Gastrocnemius medialis (tissue), 4 donors: Measurements from ENCODE around the gene UGGT2. TPM values are rescaled to one million over a fixed set of nuclear protein-coding genes. Genes with fewer than 3 reads are reported as not detected.
"Not testable (repeated sequence)": the region's sequence is repeated elsewhere in the genome, so short reads cannot be mapped to it uniquely, and the experiment has no call there.

Experiments
- ATAC-seq, 2 donors: fragments of 150-250 bp; one replicate each; pipeline ENCODE4 v1.9.1; 2016
- DNase-seq, 2 donors: peaks; one replicate each; pipeline ENCODE4 v3.0.0-alpha.2; 2019
- H3K27ac ChIP-seq, 4 donors: fragments of 200-600 bp; sonication (generic); 1 replicate in 1 of 4; 2 replicates in 3 of 4; pipeline ENCODE4 v1.5.1; 2016 to 2018; ENCODE audit warnings: mild to moderate bottlenecking in 2 of 4, moderate library complexity in 1 of 4
- H3K27me3 ChIP-seq, 3 donors: fragments of 200-600 bp; sonication (generic) in 2 of 3; 1 replicate in 1 of 3; 2 replicates in 2 of 3; pipeline versions ENCODE4 v1.5.1 to v1.6.0; 2016 to 2019; ENCODE audit warnings: mild to moderate bottlenecking in 1 of 3, moderate library complexity in 1 of 3
- H3K36me3 ChIP-seq, 2 donors: fragments of 200-600 bp; sonication (generic) in 1 of 2; one replicate each; pipeline ENCODE4 v1.5.1; 2017 to 2018
- H3K4me1 ChIP-seq, 2 donors: fragments of 200-600 bp; sonication (generic) in 1 of 2; one replicate each; pipeline ENCODE4 v1.5.1; 2016 to 2017; ENCODE audit warnings: mild to moderate bottlenecking in 2 of 2
- H3K4me3 ChIP-seq, 4 donors: fragments of 200-600 bp; sonication (generic) in 3 of 4; 1 replicate in 1 of 4; 2 replicates in 3 of 4; pipeline ENCODE4 v1.5.1; 2016 to 2019; ENCODE audit warnings: mild to moderate bottlenecking in 2 of 4
- H3K9me3 ChIP-seq, 3 donors: fragments of 200-600 bp; sonication (generic) in 2 of 3; 1 replicate in 1 of 3; 2 replicates in 2 of 3; pipeline ENCODE4 v1.5.1; 2016 to 2019
- CTCF ChIP-seq, 5 experiments: fragments of 450-650 bp in 3 of 5; fragments of 200-600 bp in 2 of 5; sonication (generic) in 2 of 5; IDR thresholded peaks in 4 of 5; conservative IDR thresholded peaks in 1 of 5; 1 replicate in 4 of 5; 2 replicates in 1 of 5; pipeline ENCODE4 v1.5.1; 2016 to 2019; ENCODE audit warnings: antibody characterized with exemption in 5 of 5, mild to moderate bottlenecking in 3 of 5, moderate library complexity in 3 of 5
- POLR2A ChIP-seq, 2 donors: fragments of 450-650 bp; IDR thresholded peaks; one replicate each; pipeline ENCODE4 v1.6.1; 2017; ENCODE audit warnings: antibody characterized with exemption in 2 of 2, mild to moderate bottlenecking in 2 of 2, moderate library complexity in 2 of 2
- in situ Hi-C, 4 donors: fragments of 200-750 bp; cut with MboI; loops; one replicate each; pipeline versions ENCODE4 v1.15.0 to v1.8.0; 2017; ENCODE audit warnings: low sequenced_read_pairs in 4 of 4
- intact Hi-C: fragments of 100-400 bp; cut with DNase I; formaldehyde crosslinking; loops from one replicate; pipeline ENCODE4 v1.15.1; 2023; ENCODE audit warnings: low total_unique reads
- total RNA-seq, 4 donors: library from RNA; depleted of rRNA; stranded (reverse); fragments of >200 nt; gene quantifications; one replicate each; pipeline versions ENCODE4 v1.1.0 to v1.2.3, GENCODE V29; 2016

Gene UGGT2
- total RNA-seq, 4 donors from 2014 or later, result 4.0 to 10.6 (median 6.8) TPM

DNA sequence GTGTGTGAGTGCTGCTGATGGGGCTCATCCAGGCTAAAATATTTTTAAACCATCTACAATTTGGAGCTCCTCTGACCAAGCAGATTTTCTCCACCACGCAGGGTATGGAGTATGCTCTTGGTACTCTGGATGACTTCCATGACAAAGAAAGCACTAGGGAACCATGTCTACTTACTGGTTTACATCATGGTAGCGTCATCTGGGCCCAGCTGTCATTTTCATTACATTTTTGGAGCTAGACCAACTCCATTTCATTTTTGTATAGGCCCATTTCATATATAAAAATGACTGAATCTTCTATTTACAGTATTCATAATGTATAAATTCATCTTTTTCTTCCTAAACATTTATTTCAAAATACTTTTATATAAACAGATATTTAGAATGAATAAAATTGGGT, 191.9 kb downstream of the UGGT2 start:
- ATAC-seq, result no peak
- H3K9me3 ChIP-seq, result no peaks in the 10 kb centered on the region
- peaks cover 0 to 9% of the 10 kb centered on the region in 2 donors for H3K36me3 ChIP-seq
- H3K27me3 ChIP-seq, result no peaks in the 10 kb centered on the region
- H3K4me1 ChIP-seq, result no peaks in the 10 kb centered on the region
- in situ Hi-C loops, result no loop called here
- no peak overlapping the region for H3K27ac ChIP-seq
- H3K4me3 ChIP-seq, result no peak overlapping the region
- DNase-seq, result no peak
- no peak for TF ChIP-seq POLR2A (IDR thresholded peaks at IDR 0.05)
- TF ChIP-seq CTCF (IDR thresholded peaks at IDR 0.05 in 4 of 5, conservative IDR thresholded peaks at IDR 0.05 in 1 of 5), result no peak
- intact Hi-C loops, result no loop called here

DNA sequence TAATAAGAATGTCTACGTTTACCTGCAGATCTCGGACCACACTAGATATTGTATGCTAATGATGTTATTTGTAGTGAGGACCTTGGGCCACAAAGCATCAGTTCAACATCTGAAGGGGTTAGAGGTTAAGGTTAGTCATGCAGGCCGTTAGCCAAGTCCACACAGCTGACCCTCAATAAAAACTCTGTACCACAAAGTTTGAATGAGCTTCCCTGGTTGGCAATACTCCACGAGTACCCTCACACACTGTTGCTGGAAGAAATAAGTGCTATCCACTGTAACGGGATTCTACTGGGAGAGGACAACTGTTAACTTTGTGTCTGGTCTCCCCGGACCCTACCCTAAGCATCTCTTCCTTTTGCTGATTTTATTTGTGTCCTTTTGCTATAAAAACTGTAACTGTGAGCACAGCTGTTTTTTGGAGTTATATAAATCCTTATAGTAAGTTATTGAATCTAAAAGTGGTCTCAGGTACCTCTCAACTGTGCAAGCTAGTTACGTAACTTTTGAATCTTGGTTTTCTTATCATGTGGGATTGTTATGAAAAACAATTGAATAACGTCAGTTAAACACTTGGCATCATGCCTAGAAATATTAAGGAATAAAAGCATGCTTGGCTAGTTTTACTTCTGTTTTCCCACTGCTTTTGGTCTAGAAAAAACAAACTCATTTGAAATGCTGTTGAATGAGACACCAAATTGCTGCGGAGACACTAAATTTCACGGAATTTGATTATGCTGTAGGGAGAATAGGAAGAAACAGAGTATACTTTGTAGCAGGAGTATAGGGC, 194.7 kb downstream of the UGGT2 start:
- Histone ChIP-seq H3K4me3 (no peak overlapping the region), H3K27ac (no peak overlapping the region), H3K36me3 (peaks cover 0 to 8% of the 10 kb centered on the region in 2 donors), H3K9me3 (no peaks in the 10 kb centered on the region), H3K4me1 (no peaks in the 10 kb centered on the region), H3K27me3 (no peaks in the 10 kb centered on the region)
- no peak for DNase-seq
- in situ Hi-C loops (no loop called here), intact Hi-C loops (no loop called here)
- no peak for ATAC-seq
- TF ChIP-seq POLR2A (IDR thresholded peaks at IDR 0.05) (no peak), CTCF (IDR thresholded peaks at IDR 0.05 in 4 of 5, conservative IDR thresholded peaks at IDR 0.05 in 1 of 5) (no peak)

DNA sequence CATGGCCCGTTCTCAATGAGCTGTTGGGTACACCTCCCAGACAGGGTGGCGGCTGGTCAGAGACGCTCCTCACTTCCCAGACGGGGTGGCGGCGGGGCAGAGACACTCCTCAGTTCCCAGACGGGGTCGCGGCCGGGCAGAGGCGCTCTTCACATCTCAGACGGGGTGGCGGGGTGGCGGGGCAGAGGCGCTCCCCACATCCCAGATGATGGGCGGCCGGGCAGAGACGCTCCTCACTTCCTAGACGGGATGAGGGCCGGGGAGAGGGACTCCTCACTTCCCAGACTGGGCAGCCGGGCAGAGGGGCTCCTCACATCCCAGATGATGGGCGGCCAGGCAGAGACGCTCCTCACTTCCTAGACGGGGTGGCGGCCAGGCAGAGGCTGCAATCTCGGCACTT, 207.5 kb downstream of the UGGT2 start:
- DNase-seq, H3K9me3 ChIP-seq, H3K27me3 ChIP-seq, intact Hi-C loops, H3K36me3 ChIP-seq, ATAC-seq, H3K4me3 ChIP-seq, H3K4me1 ChIP-seq, H3K27ac ChIP-seq: not testable (repeated sequence)
- in situ Hi-C loops, result loop anchor here in 2 of 4 donors (25.0 kb wide), 2 partner anchors 333 to 358 kb away; no protein-coding TSS in a partner anchor

- H3K36me3 ChIP-seq, result no peaks in the 10 kb centered on the region
- intact Hi-C loops, result no loop called here
- no peak for ATAC-seq
- H3K27ac ChIP-seq, result no peak overlapping the region
- H3K4me1 ChIP-seq, result no peaks in the 10 kb centered on the region
- no peaks in the 10 kb centered on the region for H3K9me3 ChIP-seq
- no peaks in the 10 kb centered on the region for H3K27me3 ChIP-seq
- no peak overlapping the region for H3K4me3 ChIP-seq
- no peak for DNase-seq
- in situ Hi-C loops, result loop anchor here in 2 of 4 donors (25.0 kb wide), 2 partner anchors 331 to 356 kb away; no protein-coding TSS in a partner anchor
- TF ChIP-seq CTCF (IDR thresholded peaks at IDR 0.05 in 4 of 5, conservative IDR thresholded peaks at IDR 0.05 in 1 of 5) (no peak), POLR2A (IDR thresholded peaks at IDR 0.05) (no peak)
These were observed 210.3 kb downstream of the UGGT2 start for GRCh38 chr13:95842898-95843297.

- no peak for DNase-seq
- H3K4me3 ChIP-seq, result no peak overlapping the region
- no peak for ATAC-seq
- H3K36me3 ChIP-seq, result no peaks in the 10 kb centered on the region
- no peaks in the 10 kb centered on the region for H3K27me3 ChIP-seq
- intact Hi-C loops, result no loop called here
- no peak overlapping the region for H3K27ac ChIP-seq
- H3K9me3 ChIP-seq, result no peaks in the 10 kb centered on the region
- no peaks in the 10 kb centered on the region for H3K4me1 ChIP-seq
- in situ Hi-C loops, result loop anchor here in 2 of 4 donors (25.0 kb wide), 2 partner anchors 330 to 355 kb away; no protein-coding TSS in a partner anchor
- no peak for TF ChIP-seq CTCF (IDR thresholded peaks at IDR 0.05 in 4 of 5, conservative IDR thresholded peaks at IDR 0.05 in 1 of 5)
These were observed 211.3 kb downstream of the UGGT2 start for GRCh38 chr13:95841894-95842293.
